Measurements from ENCODE around the gene MACROD2. TPM values are rescaled to one million over a fixed set of nuclear protein-coding genes. Genes with fewer than 3 reads are reported as not detected.

The MACROD2 gene
- total RNA-seq, 1 donor = 1.3 TPM

DNA sequence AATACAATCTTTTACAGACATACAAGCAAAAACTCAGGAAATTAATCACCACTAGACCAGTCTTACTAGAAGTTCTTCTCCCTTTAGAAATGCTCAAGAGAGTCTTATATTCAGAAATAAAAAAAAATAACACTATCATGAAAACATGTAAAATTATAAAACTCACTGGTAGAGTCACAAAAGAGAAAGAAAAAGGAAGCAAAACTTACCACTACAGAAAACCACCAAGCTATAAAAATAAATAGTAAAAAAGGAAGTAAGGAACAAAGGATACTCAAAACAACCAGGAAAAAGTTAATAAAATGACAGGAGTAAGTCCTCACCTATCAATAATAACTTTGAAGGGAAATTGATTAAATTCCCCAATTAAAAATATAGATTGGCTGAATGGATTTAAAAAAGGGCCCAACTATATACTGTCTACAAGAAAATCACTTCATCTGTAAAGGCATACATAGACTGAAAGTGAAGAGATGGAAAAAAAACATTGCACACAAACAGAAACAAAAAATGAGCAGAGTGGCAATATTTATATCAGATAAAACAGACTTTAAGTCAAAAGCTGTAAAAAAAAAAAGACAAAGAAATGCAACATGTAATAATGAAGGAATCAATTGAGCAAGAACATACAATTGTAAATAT, 2088.4 kb downstream of the MACROD2 start:
- DNase-seq (ENCODE audit: low read depth) = no peak
- no peak overlapping the region for H3K4me3 ChIP-seq (ENCODE audit: low read depth, low read length)
- TF ChIP-seq, protein P1, sequence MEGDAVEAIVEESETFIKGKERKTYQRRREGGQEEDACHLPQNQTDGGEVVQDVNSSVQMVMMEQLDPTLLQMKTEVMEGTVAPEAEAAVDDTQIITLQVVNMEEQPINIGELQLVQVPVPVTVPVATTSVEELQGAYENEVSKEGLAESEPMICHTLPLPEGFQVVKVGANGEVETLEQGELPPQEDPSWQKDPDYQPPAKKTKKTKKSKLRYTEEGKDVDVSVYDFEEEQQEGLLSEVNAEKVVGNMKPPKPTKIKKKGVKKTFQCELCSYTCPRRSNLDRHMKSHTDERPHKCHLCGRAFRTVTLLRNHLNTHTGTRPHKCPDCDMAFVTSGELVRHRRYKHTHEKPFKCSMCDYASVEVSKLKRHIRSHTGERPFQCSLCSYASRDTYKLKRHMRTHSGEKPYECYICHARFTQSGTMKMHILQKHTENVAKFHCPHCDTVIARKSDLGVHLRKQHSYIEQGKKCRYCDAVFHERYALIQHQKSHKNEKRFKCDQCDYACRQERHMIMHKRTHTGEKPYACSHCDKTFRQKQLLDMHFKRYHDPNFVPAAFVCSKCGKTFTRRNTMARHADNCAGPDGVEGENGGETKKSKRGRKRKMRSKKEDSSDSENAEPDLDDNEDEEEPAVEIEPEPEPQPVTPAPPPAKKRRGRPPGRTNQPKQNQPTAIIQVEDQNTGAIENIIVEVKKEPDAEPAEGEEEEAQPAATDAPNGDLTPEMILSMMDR (IDR thresholded peaks at IDR 0.05; ENCODE audit: insufficient read depth, low read length) = no peak

DNA sequence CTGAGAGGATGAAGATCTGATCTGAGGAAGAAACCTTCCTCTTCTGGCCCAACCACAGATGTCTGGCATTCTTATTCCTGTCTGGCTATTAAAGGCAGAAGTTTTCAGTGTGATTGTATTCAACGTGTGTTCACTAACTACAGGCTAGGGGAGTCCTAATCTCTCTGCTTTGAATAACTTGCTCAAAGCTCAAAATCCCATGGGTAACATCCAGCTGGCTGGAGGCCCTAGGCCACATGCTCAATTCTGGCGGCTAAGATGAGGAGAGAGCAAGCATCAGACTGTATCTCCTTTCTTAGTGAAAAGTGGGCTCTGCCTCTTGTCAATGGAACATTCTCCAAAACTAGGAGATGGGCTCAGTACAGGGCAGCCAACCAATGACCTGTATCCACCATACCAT, 2099.9 kb downstream of the MACROD2 start:
- TF ChIP-seq, protein P1 (IDR thresholded peaks at IDR 0.05; ENCODE audit: insufficient read depth, low read length) = no peak
- no peak overlapping the region for H3K4me3 ChIP-seq (ENCODE audit: low read depth, low read length)
- DNase-seq (ENCODE audit: low read depth) = no peak

DNA sequence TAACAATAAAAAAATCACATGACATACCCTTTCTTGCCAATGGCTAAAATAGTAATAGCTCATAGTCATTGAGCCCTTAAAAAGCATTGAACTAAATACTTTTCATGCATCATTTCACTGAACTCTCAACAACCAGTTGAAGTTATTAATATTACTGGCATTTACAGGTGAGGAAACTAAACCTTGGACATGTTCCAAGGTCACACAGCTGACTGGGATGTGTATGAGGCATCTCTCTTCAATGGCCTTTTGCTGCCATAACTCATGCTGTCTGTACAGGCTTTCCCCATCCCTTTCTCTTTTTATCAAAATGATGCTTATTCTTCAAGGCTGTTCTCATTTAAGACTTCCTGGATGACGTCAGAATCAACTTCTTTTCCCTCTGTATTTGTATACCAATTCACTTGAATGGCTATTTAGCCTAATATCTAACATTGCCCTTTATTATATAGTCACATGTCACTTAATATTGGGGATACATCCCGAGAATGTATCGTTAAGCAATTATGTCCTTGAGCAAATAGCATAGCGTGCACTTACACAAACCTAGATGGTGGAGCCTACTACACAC, 2101.5 kb downstream of the MACROD2 start:
- no peak overlapping the region for H3K4me3 ChIP-seq (ENCODE audit: low read depth, low read length)
- no peak for DNase-seq (ENCODE audit: low read depth)

DNA sequence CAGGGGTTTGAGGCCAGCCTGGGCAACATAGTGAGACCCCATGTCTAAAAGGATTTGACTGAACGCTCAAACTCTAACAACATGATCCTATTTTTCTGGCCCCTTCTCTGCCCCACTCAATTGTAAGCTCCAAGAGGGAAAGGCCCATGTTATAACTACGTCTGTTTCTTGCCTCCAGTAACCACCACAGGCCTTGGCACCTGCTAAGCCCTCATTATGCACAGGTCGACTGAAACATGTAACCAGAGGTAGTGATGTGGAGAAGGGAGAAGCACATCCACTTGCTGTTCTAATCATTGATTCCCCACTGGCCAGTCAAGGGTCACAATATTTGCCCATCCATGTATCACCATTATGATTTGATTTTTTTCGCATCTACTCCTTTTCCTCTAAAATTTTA, 2102.5 kb downstream of the MACROD2 start:
- TF ChIP-seq, protein P1 (IDR thresholded peaks at IDR 0.05; ENCODE audit: insufficient read depth, low read length) = no peak
- DNase-seq (ENCODE audit: low read depth) = no peak
- no peak overlapping the region for H3K4me3 ChIP-seq (ENCODE audit: low read depth, low read length)

More for the DNA sequence above, 2101.5 kb downstream of the MACROD2 start:
- TF ChIP-seq, protein P1 (IDR thresholded peaks at IDR 0.05; ENCODE audit: insufficient read depth, low read length) = no peak

DNA sequence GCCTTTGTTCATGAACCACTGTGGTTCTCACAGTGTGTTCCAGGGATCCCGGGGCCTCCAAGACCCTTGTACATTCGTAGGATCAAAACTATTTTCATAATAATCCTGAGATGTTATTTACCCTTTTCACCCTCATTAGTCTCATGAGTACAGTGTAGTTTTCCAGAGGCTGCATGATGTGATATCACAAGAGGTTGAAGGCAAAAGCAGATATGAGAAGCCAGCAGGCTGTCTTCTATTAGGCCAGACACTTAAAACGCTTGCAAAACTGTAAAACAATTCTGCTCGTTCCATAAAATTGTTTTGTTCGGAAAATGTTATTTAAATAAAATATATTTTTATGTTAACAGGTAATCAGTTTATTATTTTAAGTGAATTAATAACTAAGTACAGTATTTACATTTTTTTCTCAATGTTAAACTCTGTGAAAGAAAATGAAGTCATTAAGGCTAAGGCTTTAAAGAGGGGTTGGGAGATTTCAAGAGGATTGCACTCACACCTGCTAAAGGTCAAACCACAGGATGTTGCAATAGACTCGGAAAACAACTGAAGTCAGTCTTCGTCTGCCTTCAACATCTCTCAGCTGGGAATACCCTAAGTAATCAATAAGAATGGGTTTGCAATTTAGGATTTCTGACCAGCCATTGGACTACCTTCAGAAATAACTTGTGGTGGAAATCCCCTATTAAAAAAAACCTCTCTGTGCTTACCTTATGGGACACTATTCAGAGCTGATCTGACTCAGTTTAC, 2103.7 kb downstream of the MACROD2 start:
- no peak for DNase-seq (ENCODE audit: low read depth)
- no peak overlapping the region for H3K4me3 ChIP-seq (ENCODE audit: low read depth, low read length)
- TF ChIP-seq, protein P1 (IDR thresholded peaks at IDR 0.05; ENCODE audit: insufficient read depth, low read length) = no peak

DNA sequence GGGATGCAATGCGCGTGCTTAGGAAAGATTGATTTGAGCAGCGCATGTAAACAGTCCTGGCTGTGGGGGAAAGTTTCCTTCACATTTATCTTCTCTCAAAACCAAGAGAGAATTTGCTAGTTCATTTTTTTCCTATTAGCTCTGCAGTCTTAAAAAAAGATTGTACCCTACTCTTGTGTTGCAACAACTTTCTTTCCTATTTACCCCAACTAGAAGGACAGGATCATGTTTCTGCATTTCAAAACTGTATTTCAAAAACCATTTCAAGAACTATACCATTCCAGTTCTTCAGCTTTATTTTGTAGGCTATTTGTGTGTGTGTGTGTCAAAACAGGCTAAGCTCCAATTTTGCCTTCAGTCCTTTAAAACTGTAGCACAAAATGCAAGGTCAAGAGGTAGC, 2104.8 kb downstream of the MACROD2 start:
- TF ChIP-seq, protein P1 (IDR thresholded peaks at IDR 0.05; ENCODE audit: insufficient read depth, low read length) = no peak
- no peak overlapping the region for H3K4me3 ChIP-seq (ENCODE audit: low read depth, low read length)
- DNase-seq (ENCODE audit: low read depth) = no peak
